Neural progenitor cell (in vitro differentiated cells): ENCODE results near the gene LSM14A.

Experiments used
- CTCF ChIP-seq: fragments of 200-600 bp; sonication (generic); IDR thresholded peaks from 2 replicates; pipeline ENCODE4 v1.5.1; 2017; ENCODE audit warnings: antibody characterized with exemption, mild to moderate bottlenecking
- EZH2 ChIP-seq: fragments of 200-600 bp; sonication (generic); IDR thresholded peaks from 2 replicates; pipeline ENCODE4 v1.6.1; 2017; ENCODE audit warnings: antibody characterized with exemption, mild to moderate bottlenecking, moderate library complexity

- TF ChIP-seq CTCF: no peak
- TF ChIP-seq EZH2: no peak
Measured at GRCh38 chr19:34186205-34186604, 13.9 kb downstream of the LSM14A start.
